ENCODE data around the gene MCC. TPM values are rescaled to one million over a fixed set of nuclear protein-coding genes. Genes with fewer than 3 reads are reported as not detected.

MCC gene
- total RNA-seq, 1 donor from 2014 or later = 18.9 TPM

DNA sequence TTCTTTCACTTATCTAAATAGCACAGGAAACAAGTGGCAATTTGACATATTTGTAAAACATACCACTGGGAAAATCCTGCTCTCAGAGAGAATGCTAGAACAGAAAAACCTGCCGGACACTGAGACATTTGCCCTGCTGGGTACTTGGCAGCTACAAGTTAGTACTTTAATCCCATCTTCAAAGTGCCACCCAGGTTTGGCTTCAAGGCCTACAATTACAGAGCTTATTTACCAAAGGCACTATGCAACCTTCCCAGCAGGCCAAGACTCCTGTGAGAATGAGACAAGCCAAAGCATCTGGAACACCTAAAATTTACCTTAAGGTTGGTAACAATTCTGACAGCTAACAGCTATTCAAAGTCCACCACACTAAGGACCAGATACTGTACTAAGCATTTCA, 131.8 kb downstream of the MCC start:
- Mint-ChIP-seq H3K36me3 (ENCODE audit: insufficient read depth) (no peaks in the 10 kb centered on the region), H3K4me3 (ENCODE audit: low read depth) (no peak overlapping the region), H3K9me3 (ENCODE audit: low read depth) (no peaks in the 10 kb centered on the region), H3K4me1 (ENCODE audit: low read depth) (peaks cover 28% of the 10 kb centered on the region), H3K27me3 (no peaks in the 10 kb centered on the region), H3K27ac (no peak overlapping the region)
- TF ChIP-seq, protein P1, sequence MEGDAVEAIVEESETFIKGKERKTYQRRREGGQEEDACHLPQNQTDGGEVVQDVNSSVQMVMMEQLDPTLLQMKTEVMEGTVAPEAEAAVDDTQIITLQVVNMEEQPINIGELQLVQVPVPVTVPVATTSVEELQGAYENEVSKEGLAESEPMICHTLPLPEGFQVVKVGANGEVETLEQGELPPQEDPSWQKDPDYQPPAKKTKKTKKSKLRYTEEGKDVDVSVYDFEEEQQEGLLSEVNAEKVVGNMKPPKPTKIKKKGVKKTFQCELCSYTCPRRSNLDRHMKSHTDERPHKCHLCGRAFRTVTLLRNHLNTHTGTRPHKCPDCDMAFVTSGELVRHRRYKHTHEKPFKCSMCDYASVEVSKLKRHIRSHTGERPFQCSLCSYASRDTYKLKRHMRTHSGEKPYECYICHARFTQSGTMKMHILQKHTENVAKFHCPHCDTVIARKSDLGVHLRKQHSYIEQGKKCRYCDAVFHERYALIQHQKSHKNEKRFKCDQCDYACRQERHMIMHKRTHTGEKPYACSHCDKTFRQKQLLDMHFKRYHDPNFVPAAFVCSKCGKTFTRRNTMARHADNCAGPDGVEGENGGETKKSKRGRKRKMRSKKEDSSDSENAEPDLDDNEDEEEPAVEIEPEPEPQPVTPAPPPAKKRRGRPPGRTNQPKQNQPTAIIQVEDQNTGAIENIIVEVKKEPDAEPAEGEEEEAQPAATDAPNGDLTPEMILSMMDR (IDR thresholded peaks at IDR 0.05; ENCODE audit: unreplicated experiment) = no peak
- no peak for DNase-seq (ENCODE audit: low spot score, unreplicated experiment)

DNA sequence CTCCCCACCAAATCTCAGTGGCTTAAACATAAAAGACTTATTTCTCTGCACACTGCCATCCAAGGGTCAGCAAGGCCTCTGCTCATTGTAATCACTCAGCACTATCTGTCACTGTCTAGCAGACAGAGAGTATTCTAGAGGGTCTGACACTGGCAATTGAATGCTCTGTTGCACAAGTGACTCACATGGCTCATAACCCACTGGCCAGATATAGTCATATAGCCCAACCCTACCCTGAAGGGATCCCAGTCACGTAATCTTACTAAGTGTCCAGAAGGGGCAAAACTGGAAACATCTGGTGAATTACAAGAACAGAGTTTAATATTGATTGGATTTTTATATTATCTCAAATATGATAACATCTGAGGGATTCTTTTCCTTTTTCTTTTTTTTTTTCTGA, 134.2 kb downstream of the MCC start:
- H3K4me1 Mint-ChIP-seq (ENCODE audit: low read depth) = peaks cover 17% of the 10 kb centered on the region
- H3K27ac Mint-ChIP-seq = no peak overlapping the region
- H3K27me3 Mint-ChIP-seq = no peaks in the 10 kb centered on the region
- no peak overlapping the region for H3K4me3 Mint-ChIP-seq (ENCODE audit: low read depth)
- TF ChIP-seq, protein P1 (IDR thresholded peaks at IDR 0.05; ENCODE audit: unreplicated experiment) = no peak
- peaks cover 1% of the 10 kb centered on the region for H3K9me3 Mint-ChIP-seq (ENCODE audit: low read depth)
- no peak for DNase-seq (ENCODE audit: low spot score, unreplicated experiment)
- H3K36me3 Mint-ChIP-seq (ENCODE audit: insufficient read depth) = no peaks in the 10 kb centered on the region

DNA sequence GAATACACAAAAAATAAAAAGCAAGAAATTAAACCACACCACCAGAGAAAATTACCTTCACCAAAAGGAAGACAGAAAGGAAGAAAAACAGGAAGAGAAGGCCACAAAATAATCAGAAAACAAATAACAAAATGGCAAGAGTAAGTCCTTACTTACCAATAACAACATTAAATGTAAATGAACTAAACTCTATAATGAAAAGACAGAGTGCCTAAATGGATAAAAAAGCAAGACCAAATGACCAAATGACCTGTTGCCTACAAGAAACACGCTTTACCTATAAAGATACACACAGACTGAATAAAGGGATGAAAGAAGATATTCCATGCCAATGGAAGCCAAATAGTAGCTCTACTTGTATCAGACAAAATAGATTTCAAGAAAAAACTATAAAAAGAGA, 140.7 kb downstream of the MCC start:
- H3K36me3 Mint-ChIP-seq (ENCODE audit: insufficient read depth) = peaks cover 6% of the 10 kb centered on the region
- TF ChIP-seq, protein P1 (IDR thresholded peaks at IDR 0.05; ENCODE audit: unreplicated experiment) = no peak

DNA sequence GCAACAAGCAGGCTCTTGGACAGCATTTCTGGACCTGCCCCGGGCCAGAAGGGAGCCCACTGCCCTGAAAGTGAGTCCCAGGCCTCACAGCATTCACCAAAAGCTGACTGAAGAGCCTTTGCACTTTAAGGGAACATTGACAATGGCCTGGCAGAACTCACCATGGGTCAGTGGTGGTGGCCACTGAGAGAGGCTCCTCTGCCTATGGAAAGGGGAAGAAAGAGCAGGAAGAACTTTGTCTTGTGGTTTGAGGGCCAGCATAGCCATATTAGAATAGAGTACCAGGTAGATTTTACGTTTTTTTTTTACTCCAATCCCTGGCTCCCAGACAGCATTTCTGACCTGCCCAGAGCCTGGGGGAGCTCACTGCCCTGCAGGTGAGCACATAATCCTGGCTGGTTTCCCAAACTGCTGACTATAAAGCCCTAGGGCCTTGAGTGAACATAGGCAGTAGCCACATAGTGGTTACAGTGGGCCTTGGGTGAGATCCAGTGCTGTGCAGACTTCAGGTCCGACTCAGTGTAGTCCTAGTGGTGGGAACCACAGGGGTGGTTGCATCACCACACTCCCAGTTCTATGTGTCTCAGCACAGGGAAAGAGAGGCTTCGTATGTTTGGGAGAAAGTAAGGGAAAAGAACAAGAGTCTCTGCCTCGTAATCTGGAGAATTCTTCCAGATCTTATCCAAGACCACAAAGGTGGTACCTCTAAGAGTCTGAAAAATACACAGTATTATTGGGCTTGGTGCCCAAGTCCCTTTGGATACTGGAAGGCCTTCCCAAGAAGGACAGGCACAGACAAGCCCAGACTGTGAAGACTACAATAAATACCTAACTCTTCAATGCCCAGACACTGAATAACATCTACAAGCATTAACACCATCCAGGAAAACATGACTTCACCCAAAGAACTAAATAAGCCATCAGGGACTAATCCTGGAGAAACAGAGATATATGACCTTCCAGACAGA, 143.0 kb downstream of the MCC start:
- H3K27ac Mint-ChIP-seq = no peak overlapping the region
- peaks cover 18% of the 10 kb centered on the region for H3K9me3 Mint-ChIP-seq (ENCODE audit: low read depth)
- DNase-seq (ENCODE audit: low spot score, unreplicated experiment) = no peak
- TF ChIP-seq, protein P1 (IDR thresholded peaks at IDR 0.05; ENCODE audit: unreplicated experiment) = no peak
- H3K36me3 Mint-ChIP-seq (ENCODE audit: insufficient read depth) = peaks cover 6% of the 10 kb centered on the region
- no peaks in the 10 kb centered on the region for H3K27me3 Mint-ChIP-seq
- no peak overlapping the region for H3K4me3 Mint-ChIP-seq (ENCODE audit: low read depth)
- peaks cover 6% of the 10 kb centered on the region for H3K4me1 Mint-ChIP-seq (ENCODE audit: low read depth)

More for the DNA sequence above, 140.7 kb downstream of the MCC start:
- peaks cover 18% of the 10 kb centered on the region for H3K9me3 Mint-ChIP-seq (ENCODE audit: low read depth)
- H3K4me1 Mint-ChIP-seq (ENCODE audit: low read depth) = peaks cover 6% of the 10 kb centered on the region
- H3K27ac Mint-ChIP-seq = no peak overlapping the region
- no peaks in the 10 kb centered on the region for H3K27me3 Mint-ChIP-seq
- DNase-seq (ENCODE audit: low spot score, unreplicated experiment) = no peak
- H3K4me3 Mint-ChIP-seq (ENCODE audit: low read depth) = no peak overlapping the region

DNA sequence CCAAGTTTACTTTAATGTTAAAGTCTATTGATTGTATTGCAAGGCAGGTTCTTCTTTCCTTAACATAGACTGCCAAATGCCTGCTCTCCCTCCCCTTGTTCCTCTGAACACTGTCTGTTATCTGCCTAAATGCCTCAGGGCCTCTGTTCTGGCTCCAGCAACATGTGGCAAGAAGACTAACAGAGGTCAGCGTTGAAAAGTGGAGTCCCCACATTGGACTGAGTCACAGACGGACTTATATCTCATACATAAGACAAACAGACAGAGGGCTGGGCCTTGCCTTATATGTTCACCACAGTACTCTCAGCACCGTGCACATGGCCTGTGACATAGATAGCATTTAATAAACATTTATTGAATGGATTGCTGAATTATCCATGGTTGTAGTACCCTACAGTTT, 144.9 kb downstream of the MCC start:
- H3K9me3 Mint-ChIP-seq (ENCODE audit: low read depth) = peaks cover 13% of the 10 kb centered on the region
- H3K4me1 Mint-ChIP-seq (ENCODE audit: low read depth) = peaks cover 6% of the 10 kb centered on the region
- H3K4me3 Mint-ChIP-seq (ENCODE audit: low read depth) = no peak overlapping the region
- TF ChIP-seq, protein P1 (IDR thresholded peaks at IDR 0.05; ENCODE audit: unreplicated experiment) = no peak
- H3K27ac Mint-ChIP-seq = no peak overlapping the region
- H3K27me3 Mint-ChIP-seq = no peaks in the 10 kb centered on the region
- peaks cover 6% of the 10 kb centered on the region for H3K36me3 Mint-ChIP-seq (ENCODE audit: insufficient read depth)
- DNase-seq (ENCODE audit: low spot score, unreplicated experiment) = no peak

All from progenitor cell of endocrine pancreas (in vitro differentiated cells).